ENCODE measurements around the gene KDM4B.

The KDM4B gene

GRCh38 chr19:4966591-4966990 lies 2.3 kb upstream of the KDM4B start:
- Histone ChIP-seq H3K27me3 (ENCODE audit: control insufficient read depth, insufficient read depth, low read length) (no peaks in the 10 kb centered on the region), H3K4me1 (ENCODE audit: control insufficient read depth, insufficient read depth, low read length) (peaks cover 3% of the 10 kb centered on the region; the same call in 1 of the 2 replicates), H3K36me3 (ENCODE audit: control insufficient read depth, insufficient read depth, low read length) (peaks cover 4% of the 10 kb centered on the region; the same call in 1 of the 2 replicates), H3K9me3 (ENCODE audit: control insufficient read depth, insufficient read depth, low read length) (no peaks in the 10 kb centered on the region; the same call in 1 of the 2 replicates), H3K27ac (ENCODE audit: low read length) (no peak overlapping the region), H3K4me3 (ENCODE audit: low read length) (no peak overlapping the region)
- WGBS (ENCODE audit: insufficient coverage, insufficient read length) = no CpG with 5 or more reads among the region's 6 CpGs
- DNase-seq (ENCODE audit: low read depth, low spot score) = no peak

GRCh38 chr19:4967738-4968461 lies 1.0 kb upstream of the KDM4B start:
- DNase-seq (ENCODE audit: low read depth, low spot score) = no peak
- H3K4me3 ChIP-seq (ENCODE audit: low read length) = peak overlapping the region; percentile 30; the same call in 1 of the 2 replicates
- WGBS (ENCODE audit: insufficient coverage, insufficient read length) = no CpG with 5 or more reads among the region's 16 CpGs

GRCh38 chr19:4969292-4969771 lies 419 bp downstream of the KDM4B start:
- WGBS (ENCODE audit: insufficient coverage, insufficient read length) = no CpG with 5 or more reads among the region's 54 CpGs

More at GRCh38 chr19:4967738-4968461, 1.0 kb upstream of the KDM4B start:
- Histone ChIP-seq H3K27me3 (ENCODE audit: control insufficient read depth, insufficient read depth, low read length) (no peaks in the 10 kb centered on the region), H3K27ac (ENCODE audit: low read length) (no peak overlapping the region), H3K36me3 (ENCODE audit: control insufficient read depth, insufficient read depth, low read length) (no peaks in the 10 kb centered on the region), H3K9me3 (ENCODE audit: control insufficient read depth, insufficient read depth, low read length) (no peaks in the 10 kb centered on the region; the same call in 1 of the 2 replicates), H3K4me1 (ENCODE audit: control insufficient read depth, insufficient read depth, low read length) (peaks cover 4% of the 10 kb centered on the region; the same call in 1 of the 2 replicates)

GRCh38 chr19:4969772-4970531 lies 1.0 kb downstream of the KDM4B start:
- Histone ChIP-seq H3K27ac (ENCODE audit: low read length) (no peak overlapping the region), H3K27me3 (ENCODE audit: control insufficient read depth, insufficient read depth, low read length) (no peaks in the 10 kb centered on the region), H3K4me1 (ENCODE audit: control insufficient read depth, insufficient read depth, low read length) (peaks cover 4% of the 10 kb centered on the region; the same call in 1 of the 2 replicates), H3K4me3 (ENCODE audit: low read length) (peak overlapping the region; percentile 56), H3K9me3 (ENCODE audit: control insufficient read depth, insufficient read depth, low read length) (no peaks in the 10 kb centered on the region; the same call in 1 of the 2 replicates), H3K36me3 (ENCODE audit: control insufficient read depth, insufficient read depth, low read length) (no peaks in the 10 kb centered on the region)
- DNase-seq (ENCODE audit: low read depth, low spot score) = no peak
- WGBS (ENCODE audit: insufficient coverage, insufficient read length) = no CpG with 5 or more reads among the region's 25 CpGs

More at GRCh38 chr19:4969292-4969771, 419 bp downstream of the KDM4B start:
- H3K27me3 ChIP-seq (ENCODE audit: control insufficient read depth, insufficient read depth, low read length) = no peaks in the 10 kb centered on the region
- DNase-seq (ENCODE audit: low read depth, low spot score) = no peak
- peaks cover 4% of the 10 kb centered on the region; the same call in 1 of the 2 replicates for H3K4me1 ChIP-seq (ENCODE audit: control insufficient read depth, insufficient read depth, low read length)
- no peaks in the 10 kb centered on the region; the same call in 1 of the 2 replicates for H3K9me3 ChIP-seq (ENCODE audit: control insufficient read depth, insufficient read depth, low read length)
- H3K27ac ChIP-seq (ENCODE audit: low read length) = no peak overlapping the region
- H3K36me3 ChIP-seq (ENCODE audit: control insufficient read depth, insufficient read depth, low read length) = no peaks in the 10 kb centered on the region
- peak overlapping the region; percentile 56 for H3K4me3 ChIP-seq (ENCODE audit: low read length)

- peak overlapping the region; percentile 2; the same call in 1 of the 2 replicates for H3K4me3 ChIP-seq (ENCODE audit: low read length)
- H3K4me1 ChIP-seq (ENCODE audit: control insufficient read depth, insufficient read depth, low read length) = peaks cover 4% of the 10 kb centered on the region; the same call in 1 of the 2 replicates
- H3K27me3 ChIP-seq (ENCODE audit: control insufficient read depth, insufficient read depth, low read length) = no peaks in the 10 kb centered on the region
- no peak overlapping the region for H3K27ac ChIP-seq (ENCODE audit: low read length)
- DNase-seq (ENCODE audit: low read depth, low spot score) = no peak
- no peaks in the 10 kb centered on the region; the same call in 1 of the 2 replicates for H3K9me3 ChIP-seq (ENCODE audit: control insufficient read depth, insufficient read depth, low read length)
- no CpG with 5 or more reads among the region's 31 CpGs for WGBS (ENCODE audit: insufficient coverage, insufficient read length)
- H3K36me3 ChIP-seq (ENCODE audit: control insufficient read depth, insufficient read depth, low read length) = no peaks in the 10 kb centered on the region
These were observed 1.9 kb downstream of the KDM4B start for GRCh38 chr19:4970558-4971423.

GRCh38 chr19:4971424-4971793 lies 2.5 kb downstream of the KDM4B start:
- H3K36me3 ChIP-seq (ENCODE audit: control insufficient read depth, insufficient read depth, low read length) = no peaks in the 10 kb centered on the region
- peaks cover 4% of the 10 kb centered on the region; the same call in 1 of the 2 replicates for H3K4me1 ChIP-seq (ENCODE audit: control insufficient read depth, insufficient read depth, low read length)
- no peak overlapping the region for H3K4me3 ChIP-seq (ENCODE audit: low read length)
- DNase-seq (ENCODE audit: low read depth, low spot score) = no peak
- H3K27me3 ChIP-seq (ENCODE audit: control insufficient read depth, insufficient read depth, low read length) = no peaks in the 10 kb centered on the region
- H3K9me3 ChIP-seq (ENCODE audit: control insufficient read depth, insufficient read depth, low read length) = no peaks in the 10 kb centered on the region; the same call in 1 of the 2 replicates
- no CpG with 5 or more reads among the region's 10 CpGs for WGBS (ENCODE audit: insufficient coverage, insufficient read length)
- no peak overlapping the region for H3K27ac ChIP-seq (ENCODE audit: low read length)

- Histone ChIP-seq H3K4me3 (ENCODE audit: low read length) (no peak overlapping the region), H3K27me3 (ENCODE audit: control insufficient read depth, insufficient read depth, low read length) (no peaks in the 10 kb centered on the region), H3K4me1 (ENCODE audit: control insufficient read depth, insufficient read depth, low read length) (peaks cover 4% of the 10 kb centered on the region; the same call in 1 of the 2 replicates), H3K9me3 (ENCODE audit: control insufficient read depth, insufficient read depth, low read length) (no peaks in the 10 kb centered on the region; the same call in 1 of the 2 replicates), H3K27ac (ENCODE audit: low read length) (no peak overlapping the region), H3K36me3 (ENCODE audit: control insufficient read depth, insufficient read depth, low read length) (no peaks in the 10 kb centered on the region)
- DNase-seq (ENCODE audit: low read depth, low spot score) = no peak
- WGBS (ENCODE audit: insufficient coverage, insufficient read length) = no CpG with 5 or more reads among the region's 19 CpGs
These were observed 3.0 kb downstream of the KDM4B start for GRCh38 chr19:4971816-4972495.

GRCh38 chr19:4972509-4973230 lies 3.8 kb downstream of the KDM4B start:
- Histone ChIP-seq H3K27me3 (ENCODE audit: control insufficient read depth, insufficient read depth, low read length) (no peaks in the 10 kb centered on the region), H3K27ac (ENCODE audit: low read length) (no peak overlapping the region), H3K4me1 (ENCODE audit: control insufficient read depth, insufficient read depth, low read length) (peaks cover 4% of the 10 kb centered on the region; the same call in 1 of the 2 replicates), H3K9me3 (ENCODE audit: control insufficient read depth, insufficient read depth, low read length) (no peaks in the 10 kb centered on the region; the same call in 1 of the 2 replicates), H3K4me3 (ENCODE audit: low read length) (no peak overlapping the region), H3K36me3 (ENCODE audit: control insufficient read depth, insufficient read depth, low read length) (no peaks in the 10 kb centered on the region)
- WGBS (ENCODE audit: insufficient coverage, insufficient read length) = no CpG with 5 or more reads among the region's 12 CpGs
- DNase-seq (ENCODE audit: low read depth, low spot score) = no peak

- WGBS (ENCODE audit: insufficient coverage, insufficient read length) = no CpG with 5 or more reads among the region's 14 CpGs
- Histone ChIP-seq H3K4me1 (ENCODE audit: control insufficient read depth, insufficient read depth, low read length) (peaks cover 4% of the 10 kb centered on the region; the same call in 1 of the 2 replicates), H3K36me3 (ENCODE audit: control insufficient read depth, insufficient read depth, low read length) (no peaks in the 10 kb centered on the region), H3K27me3 (ENCODE audit: control insufficient read depth, insufficient read depth, low read length) (no peaks in the 10 kb centered on the region), H3K27ac (ENCODE audit: low read length) (no peak overlapping the region), H3K4me3 (ENCODE audit: low read length) (no peak overlapping the region), H3K9me3 (ENCODE audit: control insufficient read depth, insufficient read depth, low read length) (no peaks in the 10 kb centered on the region)
- no peak for DNase-seq (ENCODE audit: low read depth, low spot score)
These were observed 6.1 kb downstream of the KDM4B start for GRCh38 chr19:4974880-4975469.
